ENCODE measurements around the gene GFPT1. TPM values are rescaled to one million over a fixed set of nuclear protein-coding genes. Genes with fewer than 3 reads are reported as not detected.
"Not testable (repeated sequence)": the region's sequence is repeated elsewhere in the genome, so short reads cannot be mapped to it uniquely, and the experiment has no call there.

GFPT1 gene
- total and polyA plus RNA-seq, 8 donors: 4.1 to 107 (median 17.4) TPM

- intact Hi-C loops (cut with DNase I; ENCODE audit: low total_unique reads): no loop called here
- no peaks in the 10 kb centered on the region for H3K9me3 ChIP-seq
- H3K27me3 ChIP-seq: no peaks in the 10 kb centered on the region
- H3K36me3 ChIP-seq: peaks cover 17 to 66% (median 58%) of the 10 kb centered on the region in 4 donors
- no peak overlapping the region for H3K4me3 ChIP-seq
- peaks cover 0 to 33% (median 13%) of the 10 kb centered on the region in 4 donors for H3K4me1 ChIP-seq
- DNase-seq: no peak
- WGBS, 5 donors: 89 to 94% (median 92%) methylated on average over 6 of the region's 6 CpGs
- TF ChIP-seq POLR2A (IDR thresholded peaks at IDR 0.05): no peak
- no peak for TF ChIP-seq EP300 (IDR thresholded peaks at IDR 0.05)
- TF ChIP-seq POLR2AphosphoS5 (IDR thresholded peaks at IDR 0.05): no peak
- TF ChIP-seq CTCF (IDR thresholded peaks at IDR 0.05): no peak
- H3K27ac ChIP-seq: peak overlapping the region in 2 of 5 donors; percentile 33 to 38
Measured at GRCh38 chr2:69429491-69430183, 42.6 kb upstream of the GFPT1 start.

- no peak overlapping the region for H3K4me3 ChIP-seq
- peaks cover 0 to 29% (median 11%) of the 10 kb centered on the region in 4 donors for H3K4me1 ChIP-seq
- DNase-seq: no peak
- no peaks in the 10 kb centered on the region for H3K27me3 ChIP-seq
- H3K36me3 ChIP-seq: peaks cover 17 to 67% (median 58%) of the 10 kb centered on the region in 4 donors
- 70 to 87% (median 83%) methylated on average over 2 of the region's 2 CpGs for WGBS, 5 donors
- intact Hi-C loops (cut with DNase I; ENCODE audit: low total_unique reads): no loop called here
- H3K27ac ChIP-seq: peak overlapping the region in 2 of 5 donors; percentile 33 to 38
- H3K9me3 ChIP-seq: no peaks in the 10 kb centered on the region
- TF ChIP-seq CTCF (IDR thresholded peaks at IDR 0.05): no peak
- TF ChIP-seq EP300 (IDR thresholded peaks at IDR 0.05): no peak
- no peak for TF ChIP-seq POLR2AphosphoS5 (IDR thresholded peaks at IDR 0.05)
- no peak for TF ChIP-seq POLR2A (IDR thresholded peaks at IDR 0.05)
Measured at GRCh38 chr2:69428981-69429380, 42.0 kb upstream of the GFPT1 start.

- intact Hi-C loops (cut with DNase I; ENCODE audit: low total_unique reads): no loop called here
- no peak for DNase-seq
- H3K4me1 ChIP-seq: peaks cover 0 to 22% (median 6%) of the 10 kb centered on the region in 4 donors
- TF ChIP-seq CTCF (IDR thresholded peaks at IDR 0.05) (no peak), EP300 (IDR thresholded peaks at IDR 0.05) (no peak), POLR2AphosphoS5 (IDR thresholded peaks at IDR 0.05) (no peak), POLR2A (IDR thresholded peaks at IDR 0.05) (no peak)
- H3K9me3 ChIP-seq: no peaks in the 10 kb centered on the region
- no peak overlapping the region for H3K4me3 ChIP-seq
- H3K27ac ChIP-seq: no peak overlapping the region
- 89 to 97% (median 93%) methylated on average over 2 of the region's 2 CpGs for WGBS, 5 donors
- peaks cover 17 to 76% (median 69%) of the 10 kb centered on the region in 4 donors for H3K36me3 ChIP-seq
- H3K27me3 ChIP-seq: no peaks in the 10 kb centered on the region
Measured at GRCh38 chr2:69424419-69424818, 37.4 kb upstream of the GFPT1 start.

- TF ChIP-seq POLR2AphosphoS5 (IDR thresholded peaks at IDR 0.05) (no peak), POLR2A (IDR thresholded peaks at IDR 0.05) (no peak), EP300 (IDR thresholded peaks at IDR 0.05) (no peak), CTCF (IDR thresholded peaks at IDR 0.05) (no peak)
- Histone ChIP-seq H3K4me3 (no peak overlapping the region), H3K36me3 (peaks cover 16 to 82% (median 76%) of the 10 kb centered on the region in 4 donors), H3K27ac (peak overlapping the region in 1 of 5 donors; percentile 8), H3K9me3 (no peaks in the 10 kb centered on the region), H3K27me3 (no peaks in the 10 kb centered on the region), H3K4me1 (peaks cover 0 to 6% (median 2%) of the 10 kb centered on the region in 4 donors)
- DNase-seq: no peak
- intact Hi-C loops (cut with DNase I; ENCODE audit: low total_unique reads): no loop called here
Measured at GRCh38 chr2:69422198-69422597, 35.2 kb upstream of the GFPT1 start.

GRCh38 chr2:69419111-69419510 lies 32.1 kb upstream of the GFPT1 start:
- H3K9me3 ChIP-seq; H3K27me3 ChIP-seq; DNase-seq; H3K4me3 ChIP-seq; H3K4me1 ChIP-seq; H3K27ac ChIP-seq; intact Hi-C loops (cut with DNase I; ENCODE audit: low total_unique reads): not testable (repeated sequence)
- H3K36me3 ChIP-seq: peaks cover 18 to 87% (median 81%) of the 10 kb centered on the region in 4 donors
- WGBS, 5 donors: 82 to 97% (median 85%) methylated on average over 7 of the region's 7 CpGs

All from stomach (tissue), 9 donors.